Left renal pelvis (tissue), 4 donors: Measurements from ENCODE around the gene PRDM7. TPM values are rescaled to one million over a fixed set of nuclear protein-coding genes. Genes with fewer than 3 reads are reported as not detected.
"Not testable (repeated sequence)": the region's sequence is repeated elsewhere in the genome, so short reads cannot be mapped to it uniquely, and the experiment has no call there.

ENCODE experiments used
- DNase-seq, 4 donors: peaks; one replicate each; pipeline ENCODE4 v3.0.0-alpha.2; 2013; ENCODE audit warnings: low read depth in 4 of 4, low spot score in 3 of 4
- polyA plus RNA-seq, 4 donors: library from polyadenylated mRNA; unstranded; fragments of 120-200 nt; gene quantifications; one replicate each; pipeline ENCODE4 v1.2.1, GENCODE V29; 2013; ENCODE audit not compliant: insufficient read length in 4 of 4

The PRDM7 gene
- polyA plus RNA-seq, 4 donors: 0.13 to 1.2 (median 0.38) TPM

DNA sequence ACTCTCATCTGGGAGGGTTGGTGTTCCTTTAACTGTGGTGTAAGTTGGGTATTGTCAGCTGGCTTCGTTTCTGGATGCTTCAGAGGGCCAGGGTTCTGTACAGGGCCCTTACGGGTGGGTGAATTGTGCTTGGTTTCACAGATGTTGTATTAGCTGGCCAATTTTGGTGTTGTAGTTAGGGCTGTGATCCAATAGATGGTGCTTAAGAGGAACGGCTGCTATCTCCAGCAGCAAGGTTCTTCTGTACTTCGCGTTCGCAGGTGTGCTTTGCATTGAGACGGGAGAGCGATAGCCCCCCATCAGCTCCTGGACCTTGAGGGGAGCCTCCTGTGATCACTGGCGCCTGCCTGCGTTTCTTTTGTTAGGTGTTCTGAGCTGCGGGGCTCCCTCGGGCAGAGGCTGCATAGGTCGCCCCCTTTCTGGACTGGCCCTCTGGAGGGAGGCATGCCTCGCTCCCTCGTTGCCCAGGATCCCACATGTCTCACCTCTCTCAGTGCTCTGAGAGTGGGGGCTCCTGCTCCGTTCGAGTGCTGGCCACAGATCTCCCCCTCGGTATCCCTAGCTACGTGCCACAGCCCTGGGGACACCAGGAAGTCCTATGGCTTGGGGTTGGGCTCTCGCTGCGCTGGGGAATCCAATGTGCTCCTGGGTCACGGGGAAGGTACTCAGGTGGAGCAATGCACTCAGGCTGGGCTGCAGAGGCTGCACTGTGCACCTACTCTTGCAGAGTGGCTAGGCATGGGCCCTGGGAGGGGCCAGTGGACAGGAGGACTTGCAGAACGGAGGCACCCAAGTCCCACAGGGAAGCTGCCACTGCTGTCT lies 837 bp upstream of the PRDM7 start:
- DNase-seq: no peak

DNA sequence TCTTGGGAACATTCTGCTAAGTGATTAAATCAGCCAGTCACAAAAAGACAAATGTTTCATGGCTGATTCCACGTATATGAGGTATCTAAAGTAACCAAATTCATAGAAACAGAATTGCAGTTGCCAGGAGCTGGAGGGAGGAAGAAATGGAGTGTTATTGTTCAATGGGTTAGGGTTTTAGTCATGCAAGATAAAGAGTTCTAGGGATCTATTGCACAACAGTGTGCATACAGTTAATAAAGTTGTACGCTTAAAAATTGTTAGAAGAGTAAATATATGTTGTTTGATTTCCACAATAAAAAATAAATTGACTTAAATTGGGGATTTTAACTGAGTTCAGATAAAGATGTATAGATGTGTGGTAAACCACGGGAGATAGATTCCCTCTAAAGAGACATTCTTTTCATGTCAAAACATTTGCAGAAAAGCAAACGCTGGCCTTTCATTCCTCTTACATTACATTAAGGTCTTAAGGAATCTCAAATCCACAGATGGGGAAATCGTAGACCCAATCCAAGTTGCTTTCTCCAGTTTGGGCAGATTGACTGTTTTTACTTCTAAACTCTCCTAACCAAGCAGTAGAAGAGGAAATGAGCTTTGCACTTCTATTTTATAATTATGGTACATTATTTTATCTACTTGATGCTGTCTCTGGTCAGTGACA lies 4.6 kb downstream of the PRDM7 start:
- DNase-seq: no peak

DNA sequence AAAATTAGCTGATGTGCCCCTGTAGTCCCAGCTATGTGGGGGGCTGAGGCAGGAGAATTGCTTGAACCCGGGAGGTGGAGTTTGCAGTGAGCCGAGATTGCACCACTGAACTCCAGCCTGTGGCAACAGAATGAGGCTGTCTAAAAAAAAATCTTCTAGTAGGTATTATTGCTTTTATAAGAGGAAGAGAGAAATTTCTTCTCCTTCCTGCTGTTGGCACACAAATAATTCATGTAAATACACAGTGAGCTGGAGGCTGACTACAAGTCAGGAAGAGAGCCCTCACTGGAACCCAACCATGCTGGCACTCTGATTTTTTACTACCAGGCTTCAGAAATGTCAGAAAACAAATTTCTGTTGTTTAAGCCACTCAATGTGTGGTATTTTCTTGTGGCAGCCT lies 6.7 kb downstream of the PRDM7 start:
- no peak for DNase-seq

DNA sequence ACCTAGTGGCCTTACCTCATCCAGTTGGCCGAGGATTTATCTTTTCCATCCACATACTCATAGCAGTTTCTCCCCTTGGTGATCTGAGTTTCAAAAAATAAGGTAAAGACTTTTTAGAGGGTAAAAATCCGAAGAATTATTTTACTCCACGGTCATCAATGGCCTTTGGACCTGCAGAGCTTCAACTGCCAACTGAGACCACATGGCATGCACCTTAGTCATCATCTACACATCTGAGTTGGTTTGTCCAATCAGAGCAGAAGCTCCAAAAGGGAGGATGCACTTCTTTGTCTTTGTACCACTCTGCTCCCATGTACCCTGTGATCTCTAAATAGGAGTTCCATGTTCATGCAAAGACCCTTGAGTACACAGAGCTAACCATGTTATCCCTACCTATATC lies 15.7 kb downstream of the PRDM7 start:
- DNase-seq: no peak

GRCh38 chr16:90057738-90058173 lies 19.4 kb downstream of the PRDM7 start:
- no peak for DNase-seq

DNA sequence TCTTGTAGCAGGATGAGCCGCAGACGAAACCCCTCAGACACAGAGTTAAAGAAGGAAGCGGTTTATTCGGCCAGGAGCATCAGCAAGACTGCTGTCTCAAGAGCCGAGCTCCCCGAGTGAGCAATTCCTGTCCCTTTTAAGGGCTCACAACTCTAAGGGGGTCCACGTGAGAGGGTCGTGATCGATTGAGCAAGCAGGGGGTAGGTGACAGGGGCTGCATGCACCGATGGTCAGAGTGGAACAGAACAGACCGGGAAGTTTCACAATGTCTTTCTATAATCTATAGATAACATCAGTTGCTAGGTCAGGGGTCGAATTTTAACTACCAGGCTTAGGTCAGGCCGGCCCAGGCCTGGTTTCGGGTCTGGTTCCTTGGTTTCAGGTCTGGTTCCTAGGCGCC lies 20.6 kb downstream of the PRDM7 start:
- not testable (repeated sequence) for DNase-seq

GRCh38 chr16:90055371-90055770 lies 21.8 kb downstream of the PRDM7 start:
- no peak for DNase-seq

DNA sequence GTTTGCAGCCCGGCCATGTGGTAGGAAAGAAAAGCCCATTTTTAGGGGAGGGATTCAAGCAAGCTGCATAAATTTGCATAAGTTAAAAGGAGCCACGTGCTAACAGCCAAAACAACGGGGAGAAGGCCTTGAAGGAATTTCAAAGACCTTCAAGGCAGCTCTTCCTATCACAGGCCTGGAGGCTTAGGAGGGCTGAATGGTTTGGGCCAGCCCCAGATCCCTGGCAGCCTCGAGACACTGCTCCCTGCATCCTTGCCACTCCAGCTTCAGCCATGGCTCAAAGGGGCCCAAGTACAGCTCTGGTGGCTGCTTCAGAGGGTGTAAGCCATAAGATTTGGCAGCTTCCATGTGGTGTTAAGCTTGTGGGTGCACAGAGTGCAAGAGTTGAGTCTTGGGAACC lies 22.6 kb downstream of the PRDM7 start:
- no peak for DNase-seq

DNA sequence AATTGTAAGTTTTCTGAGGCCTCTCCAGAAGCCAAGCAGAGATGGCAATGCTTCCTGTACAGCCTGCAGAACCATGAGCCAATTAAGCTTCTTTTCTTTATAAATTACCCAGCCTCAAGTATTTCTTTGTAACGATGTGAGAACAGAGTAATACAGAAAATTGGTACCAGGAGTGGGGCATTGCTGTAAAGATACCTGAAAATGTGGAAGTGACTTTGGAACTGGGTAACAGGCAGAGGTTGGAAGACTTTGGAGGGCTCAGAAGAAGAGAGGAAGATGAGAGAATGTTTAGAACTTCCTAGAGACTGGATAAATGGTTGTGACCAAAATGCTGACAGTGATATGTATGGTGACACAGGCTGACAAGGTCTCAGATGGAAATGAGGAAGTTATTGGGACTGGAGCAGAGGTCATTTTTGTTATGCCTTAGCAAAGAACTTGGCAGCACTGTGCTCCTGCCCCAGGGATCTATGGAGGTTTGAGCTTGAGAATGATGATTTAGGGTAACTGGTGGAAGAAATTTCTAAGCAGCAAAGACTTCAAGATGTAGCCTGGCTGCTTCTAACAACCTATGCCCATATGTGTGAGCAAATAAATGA lies 23.1 kb downstream of the PRDM7 start:
- DNase-seq: no peak

DNA sequence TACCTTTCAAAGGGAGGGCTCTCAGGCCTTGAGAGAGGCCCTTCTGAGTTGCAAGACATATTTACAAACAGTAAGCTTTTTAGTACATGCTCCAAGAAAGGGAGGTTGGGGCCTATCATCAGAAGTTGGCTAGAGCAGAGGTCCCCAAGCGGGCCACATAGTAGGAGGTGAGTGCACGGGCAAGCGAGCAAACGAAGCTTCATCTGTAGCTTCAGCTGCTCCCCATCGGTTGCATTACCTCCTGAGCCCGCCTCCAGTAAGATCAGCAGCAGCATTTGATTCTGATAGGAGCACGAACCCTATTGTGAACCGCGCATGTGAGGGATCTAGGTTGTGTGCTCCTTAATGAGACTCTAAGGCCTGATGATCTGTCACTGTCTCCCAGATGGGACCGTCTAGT lies 26.2 kb downstream of the PRDM7 start:
- no peak for DNase-seq

- DNase-seq: no peak
Measured at GRCh38 chr16:90048737-90049330, 28.3 kb downstream of the PRDM7 start.

GRCh38 chr16:90048347-90048722 lies 28.8 kb downstream of the PRDM7 start:
- DNase-seq: no peak

GRCh38 chr16:90047714-90048346 lies 29.3 kb downstream of the PRDM7 start:
- no peak for DNase-seq

- peak in 3 of 4 donors; percentile 57 to 70 (median 68) for DNase-seq
Measured at GRCh38 chr16:90046971-90047713, 30.0 kb downstream of the PRDM7 start.

- DNase-seq: peak in 1 of 4 donors; percentile 51
Measured at GRCh38 chr16:90046122-90046970, 30.8 kb downstream of the PRDM7 start.

- no peak for DNase-seq
Measured at GRCh38 chr16:90044111-90044551, 33.0 kb downstream of the PRDM7 start.

- no peak for DNase-seq
Measured at GRCh38 chr16:90043526-90043925, 33.6 kb downstream of the PRDM7 start.

GRCh38 chr16:90042946-90043514 lies 34.1 kb downstream of the PRDM7 start:
- DNase-seq: no peak
